IPS-18a (cell line): ENCODE measurements around the gene PPP2R5C.

Experiments used
- H3K27ac ChIP-seq: one replicate; pipeline ENCODE4 v1.5.1; 2013; ENCODE audit warnings: low read length
- H3K27me3 ChIP-seq: one replicate; pipeline ENCODE4 v1.6.1; 2013; ENCODE audit warnings: mild to moderate bottlenecking, low read length; ENCODE audit not compliant: control insufficient read depth, insufficient read depth
- H3K36me3 ChIP-seq: one replicate; pipeline ENCODE4 v1.6.1; 2013; ENCODE audit warnings: low read depth, low read length; ENCODE audit not compliant: control insufficient read depth
- H3K4me1 ChIP-seq: one replicate; pipeline ENCODE4 v1.6.1; 2013; ENCODE audit warnings: low read depth, low read length; ENCODE audit not compliant: control insufficient read depth
- H3K4me3 ChIP-seq: one replicate; pipeline ENCODE4 v1.5.1; 2013; ENCODE audit warnings: low read length
- H3K9ac ChIP-seq: one replicate; pipeline ENCODE4 v1.6.1; 2013; ENCODE audit warnings: mild to moderate bottlenecking, low read length, moderate library complexity
- H3K9me3 ChIP-seq: one replicate; pipeline ENCODE4 v1.6.1; 2013; ENCODE audit warnings: low read depth, low read length; ENCODE audit not compliant: control insufficient read depth

The PPP2R5C gene

DNA sequence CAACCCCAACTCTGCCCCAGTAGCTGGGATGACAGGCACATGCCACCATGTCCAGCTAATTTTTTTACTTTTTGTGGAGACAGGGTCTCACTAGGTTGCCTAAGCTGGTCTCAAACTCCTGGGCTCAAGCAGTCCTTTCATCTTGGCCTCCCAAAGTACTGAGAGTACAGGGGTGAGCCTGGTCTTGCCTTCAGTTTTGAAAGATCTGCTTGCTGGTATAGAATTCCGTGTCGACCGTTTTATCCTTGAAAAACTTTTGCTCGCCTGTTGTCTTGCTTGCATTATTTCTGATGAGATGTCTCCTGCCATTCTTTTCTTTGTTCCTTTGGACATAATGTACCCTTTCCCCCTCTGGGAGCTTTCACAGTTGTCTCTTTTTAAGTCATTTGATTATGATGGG is 110.8 kb downstream of the PPP2R5C start:
- no peaks in the 10 kb centered on the region for H3K9me3 ChIP-seq
- no peaks in the 10 kb centered on the region for H3K4me1 ChIP-seq
- no peak overlapping the region for H3K4me3 ChIP-seq
- H3K36me3 ChIP-seq: no peaks in the 10 kb centered on the region
- H3K27ac ChIP-seq: no peak overlapping the region
- no peak overlapping the region for H3K9ac ChIP-seq
- H3K27me3 ChIP-seq: no peaks in the 10 kb centered on the region

DNA sequence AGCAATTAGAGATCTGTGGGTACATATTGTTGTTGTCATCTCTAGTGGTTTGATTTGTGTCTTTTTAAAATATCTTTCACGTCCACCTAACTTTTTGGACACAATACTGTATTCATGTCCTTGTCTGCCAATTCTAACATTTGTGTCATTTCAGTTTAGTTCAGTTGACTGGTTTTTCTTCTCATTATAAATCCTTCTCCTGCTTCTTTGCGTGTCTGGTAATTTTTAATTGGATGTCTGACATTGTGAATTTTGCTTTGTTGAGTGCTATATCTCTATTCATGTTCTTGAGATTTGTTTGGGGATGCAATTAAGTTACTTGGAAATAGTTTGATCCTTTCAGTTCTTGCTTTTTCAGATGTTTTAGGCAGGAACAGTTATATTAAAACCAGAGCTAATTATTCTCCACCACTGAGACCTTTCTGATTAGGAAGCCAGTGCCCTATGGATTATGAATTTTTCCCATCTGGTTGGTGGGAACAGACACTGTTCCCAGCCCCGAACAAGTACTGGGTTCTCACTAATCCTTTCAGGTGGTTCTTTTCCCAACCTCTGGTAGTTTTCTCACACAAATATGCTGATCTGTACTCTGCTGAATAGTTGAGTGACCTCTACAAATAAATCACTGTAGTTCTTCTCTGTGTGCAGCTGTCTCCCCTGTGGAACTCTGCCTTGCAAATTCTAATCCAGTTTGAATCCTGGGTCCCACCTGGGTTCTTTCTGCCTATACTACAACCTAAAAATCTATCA is 111.7 kb downstream of the PPP2R5C start:
- H3K9ac ChIP-seq: no peak overlapping the region

DNA sequence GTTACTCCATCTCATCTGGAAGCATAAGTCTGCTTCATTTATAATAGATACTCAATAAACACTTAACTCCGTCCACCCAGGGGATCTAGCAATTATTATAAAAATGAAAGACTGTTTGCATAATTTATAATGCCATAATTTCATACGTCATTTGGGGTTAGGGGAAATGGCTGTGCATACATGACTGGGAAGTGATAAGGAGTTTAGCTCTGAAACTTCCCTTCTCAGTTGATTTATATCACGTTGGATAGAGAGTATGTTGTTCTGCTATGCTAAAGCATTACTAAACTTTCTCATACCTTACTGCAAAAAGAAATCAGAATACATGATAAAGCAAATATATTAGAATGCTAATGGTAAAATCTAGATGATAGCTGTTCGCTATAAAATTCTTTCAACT is 112.5 kb downstream of the PPP2R5C start:
- no peak overlapping the region for H3K9ac ChIP-seq
- H3K9me3 ChIP-seq: no peaks in the 10 kb centered on the region
- no peak overlapping the region for H3K27ac ChIP-seq
- H3K4me3 ChIP-seq: no peak overlapping the region
- no peaks in the 10 kb centered on the region for H3K27me3 ChIP-seq
- H3K36me3 ChIP-seq: no peaks in the 10 kb centered on the region
- no peaks in the 10 kb centered on the region for H3K4me1 ChIP-seq

More for the DNA sequence above, 111.7 kb downstream of the PPP2R5C start:
- H3K27me3 ChIP-seq: no peaks in the 10 kb centered on the region
- no peaks in the 10 kb centered on the region for H3K36me3 ChIP-seq
- no peaks in the 10 kb centered on the region for H3K4me1 ChIP-seq
- H3K27ac ChIP-seq: no peak overlapping the region
- H3K9me3 ChIP-seq: no peaks in the 10 kb centered on the region
- no peak overlapping the region for H3K4me3 ChIP-seq

DNA sequence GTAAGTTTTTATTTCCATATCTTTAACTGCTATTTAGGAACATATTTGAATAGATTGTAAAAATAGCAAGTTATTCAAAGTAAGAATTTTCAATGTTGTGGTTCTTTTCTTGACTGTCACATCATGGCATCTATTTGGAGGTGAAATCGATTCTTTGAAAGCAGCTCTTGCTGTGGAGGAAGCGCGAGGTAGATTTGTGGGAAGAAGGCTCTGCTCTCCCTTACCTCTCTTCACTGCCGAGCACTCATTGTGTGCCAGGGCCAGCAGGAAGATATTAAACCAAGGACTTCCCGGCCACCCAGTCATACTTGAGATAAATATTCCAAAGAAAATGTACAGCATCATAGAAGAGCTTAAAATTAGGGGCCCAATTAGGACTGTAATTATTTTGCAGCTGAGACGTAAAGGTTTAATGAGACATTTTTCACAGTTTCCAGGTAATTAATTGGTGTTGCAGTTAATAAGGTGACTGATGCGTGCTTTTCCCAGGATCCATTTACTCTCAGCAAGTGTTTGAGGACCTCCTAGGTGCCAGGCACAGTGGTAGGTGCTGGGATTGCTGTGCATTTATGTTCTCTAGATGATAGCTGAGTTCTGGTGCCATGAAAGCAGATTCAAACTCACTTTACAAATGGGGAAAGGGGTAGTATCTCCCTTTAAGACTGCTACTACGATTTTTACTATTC is 113.7 kb downstream of the PPP2R5C start:
- Histone ChIP-seq H3K27ac (no peak overlapping the region), H3K4me1 (no peaks in the 10 kb centered on the region), H3K9me3 (no peaks in the 10 kb centered on the region), H3K9ac (no peak overlapping the region), H3K36me3 (no peaks in the 10 kb centered on the region), H3K27me3 (no peaks in the 10 kb centered on the region), H3K4me3 (no peak overlapping the region)

DNA sequence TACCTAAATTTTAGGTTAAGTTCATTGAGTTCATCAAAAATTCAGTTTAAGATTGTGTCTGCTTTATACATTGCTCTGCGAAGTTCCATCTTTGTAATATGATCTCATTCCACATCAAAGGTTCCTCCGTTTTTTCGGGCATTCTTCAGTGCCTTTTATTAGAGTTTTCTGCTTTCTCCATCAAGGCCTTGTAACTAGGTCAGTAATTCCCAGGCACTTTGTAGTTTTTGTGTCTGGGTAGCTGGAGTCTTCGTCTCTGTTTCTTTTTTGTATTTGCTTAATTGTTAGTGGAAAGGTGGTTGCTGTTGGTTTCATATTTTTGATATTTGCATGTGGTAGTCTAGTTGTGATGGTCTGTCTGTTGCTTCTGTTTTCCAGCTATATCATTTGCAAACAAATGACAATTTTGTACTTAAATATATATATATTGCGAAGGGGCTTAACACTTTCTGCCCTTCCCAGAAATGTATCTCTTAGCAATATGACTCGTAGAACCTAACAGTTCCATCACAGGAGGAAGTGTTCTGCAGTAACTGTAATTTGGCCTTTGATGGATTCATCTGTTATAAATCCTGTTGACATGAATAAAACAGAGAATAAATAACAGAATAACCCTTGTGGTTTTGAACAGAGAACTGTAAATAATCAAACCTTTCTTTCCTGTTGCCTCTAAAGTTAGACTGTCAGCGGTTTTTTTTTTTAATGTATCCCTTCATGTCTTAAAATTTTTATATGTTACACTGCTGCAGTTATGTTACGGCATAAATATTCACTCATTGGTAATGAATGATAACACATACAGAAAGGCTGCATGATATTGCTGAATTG is 114.4 kb downstream of the PPP2R5C start:
- H3K27me3 ChIP-seq: no peaks in the 10 kb centered on the region
- no peak overlapping the region for H3K9ac ChIP-seq
- H3K4me1 ChIP-seq: no peaks in the 10 kb centered on the region
- H3K9me3 ChIP-seq: no peaks in the 10 kb centered on the region
- no peaks in the 10 kb centered on the region for H3K36me3 ChIP-seq
- no peak overlapping the region for H3K27ac ChIP-seq
- H3K4me3 ChIP-seq: no peak overlapping the region

DNA sequence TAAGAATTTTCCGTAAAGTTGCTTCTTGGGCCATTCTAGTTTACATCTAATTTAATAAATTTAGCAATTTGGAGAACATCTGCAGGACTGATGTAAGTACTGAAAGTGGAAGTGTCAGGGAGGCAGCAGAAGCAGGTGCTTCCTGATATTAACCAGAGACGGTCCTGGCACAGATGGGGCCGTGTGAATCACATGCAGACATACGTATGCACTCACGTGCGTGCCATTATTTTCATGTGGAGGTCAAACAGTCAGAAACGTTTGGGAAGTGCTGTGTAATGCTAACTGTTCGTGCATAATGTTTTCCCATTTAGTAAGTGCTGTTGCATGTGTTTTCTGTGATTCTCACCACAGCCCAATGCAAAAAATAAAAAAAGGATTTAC is 115.0 kb downstream of the PPP2R5C start:
- Histone ChIP-seq H3K4me3 (no peak overlapping the region), H3K9ac (no peak overlapping the region), H3K36me3 (no peaks in the 10 kb centered on the region), H3K9me3 (no peaks in the 10 kb centered on the region), H3K27me3 (no peaks in the 10 kb centered on the region), H3K4me1 (no peaks in the 10 kb centered on the region), H3K27ac (no peak overlapping the region)

DNA sequence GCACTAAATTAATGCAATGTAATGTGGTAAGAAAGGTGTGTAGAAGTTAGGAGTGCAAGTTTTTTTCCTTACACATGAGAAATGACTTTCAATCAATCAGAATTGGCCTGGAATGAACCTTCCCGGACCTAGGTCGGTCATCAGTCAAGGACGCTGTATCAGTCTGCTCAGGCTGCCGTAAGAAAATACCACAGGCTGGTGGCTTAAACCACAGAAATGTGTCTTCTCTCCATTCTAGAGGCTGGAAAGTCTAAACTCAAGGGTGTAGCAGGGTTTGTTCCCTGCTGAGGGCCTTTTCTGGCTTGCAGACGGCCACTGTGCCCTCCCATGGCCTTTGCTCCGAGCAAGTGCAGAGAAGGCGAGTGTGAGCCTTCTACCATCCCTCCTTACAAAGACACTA is 116.3 kb downstream of the PPP2R5C start:
- Histone ChIP-seq H3K9me3 (no peaks in the 10 kb centered on the region), H3K36me3 (peaks cover 2% of the 10 kb centered on the region), H3K27ac (no peak overlapping the region), H3K9ac (no peak overlapping the region), H3K4me1 (no peaks in the 10 kb centered on the region), H3K4me3 (no peak overlapping the region), H3K27me3 (no peaks in the 10 kb centered on the region)

DNA sequence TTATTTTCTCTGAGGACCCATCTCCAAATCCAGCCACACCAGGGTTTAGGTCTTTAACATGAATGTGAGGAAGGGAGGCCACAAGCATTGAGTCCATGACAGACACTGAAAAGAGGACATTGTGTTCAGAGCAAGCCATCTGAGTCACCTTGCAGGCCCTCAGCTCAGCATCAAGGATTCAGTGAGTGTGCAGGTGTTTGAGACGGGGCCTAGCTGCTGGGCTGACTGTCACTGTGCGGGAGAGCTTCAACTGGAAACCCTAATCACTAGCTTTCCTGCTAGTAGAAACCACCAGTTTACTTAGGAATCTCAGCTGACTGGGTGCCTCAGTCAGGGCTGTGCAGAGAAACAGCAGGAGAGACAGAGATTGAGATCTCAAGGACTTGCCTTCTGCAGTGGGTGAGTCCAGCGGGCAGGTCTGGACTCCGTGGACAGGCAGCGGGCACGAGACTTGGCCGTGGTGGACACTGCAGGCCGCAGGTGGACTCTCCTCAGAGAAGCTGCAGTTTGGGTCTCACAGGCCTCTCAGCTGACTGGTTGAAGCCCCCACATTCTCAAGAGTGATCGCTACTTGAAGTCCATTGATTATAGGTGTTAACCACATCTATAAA is 116.8 kb downstream of the PPP2R5C start:
- Histone ChIP-seq H3K4me3 (no peak overlapping the region), H3K27me3 (no peaks in the 10 kb centered on the region), H3K9me3 (no peaks in the 10 kb centered on the region), H3K9ac (no peak overlapping the region), H3K4me1 (no peaks in the 10 kb centered on the region), H3K36me3 (peaks cover 4% of the 10 kb centered on the region), H3K27ac (no peak overlapping the region)

DNA sequence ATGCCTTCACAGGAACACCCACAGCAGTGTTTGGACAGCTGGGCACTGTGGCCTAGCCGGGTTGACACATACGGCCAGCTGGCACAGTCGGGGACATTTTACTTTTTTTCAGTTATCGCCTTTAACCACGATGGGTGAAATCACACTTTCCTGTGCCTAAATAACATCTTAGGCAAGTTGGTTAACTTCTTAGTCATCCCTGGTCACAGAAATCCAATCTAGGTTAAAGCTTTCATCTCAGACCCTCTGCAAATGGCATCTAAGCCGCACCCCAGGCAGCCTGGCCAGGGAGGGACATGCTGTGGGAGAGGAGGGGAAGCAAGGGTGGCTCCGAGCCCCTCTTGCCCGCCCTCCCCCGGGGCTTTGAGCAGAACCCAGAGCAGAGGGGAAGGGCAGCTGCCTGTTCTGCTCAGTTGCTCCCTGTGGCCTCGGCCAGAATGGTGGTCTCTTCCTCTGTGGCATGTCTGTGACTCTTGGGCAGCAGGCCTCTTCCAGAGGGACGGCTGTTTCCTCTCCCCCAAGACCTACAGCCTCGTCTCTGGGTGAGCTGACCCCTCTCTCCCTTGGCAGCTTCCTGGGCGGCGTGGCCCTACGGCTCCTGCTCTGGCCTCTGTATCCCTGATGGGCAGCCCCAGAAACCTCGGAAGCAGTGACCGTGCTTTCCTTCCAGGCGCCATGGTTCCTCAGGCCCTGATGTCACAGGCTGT is 117.5 kb downstream of the PPP2R5C start:
- Histone ChIP-seq H3K36me3 (peaks cover 4% of the 10 kb centered on the region), H3K27ac (no peak overlapping the region), H3K4me1 (no peaks in the 10 kb centered on the region), H3K27me3 (no peaks in the 10 kb centered on the region), H3K9me3 (no peaks in the 10 kb centered on the region), H3K4me3 (no peak overlapping the region), H3K9ac (no peak overlapping the region)

DNA sequence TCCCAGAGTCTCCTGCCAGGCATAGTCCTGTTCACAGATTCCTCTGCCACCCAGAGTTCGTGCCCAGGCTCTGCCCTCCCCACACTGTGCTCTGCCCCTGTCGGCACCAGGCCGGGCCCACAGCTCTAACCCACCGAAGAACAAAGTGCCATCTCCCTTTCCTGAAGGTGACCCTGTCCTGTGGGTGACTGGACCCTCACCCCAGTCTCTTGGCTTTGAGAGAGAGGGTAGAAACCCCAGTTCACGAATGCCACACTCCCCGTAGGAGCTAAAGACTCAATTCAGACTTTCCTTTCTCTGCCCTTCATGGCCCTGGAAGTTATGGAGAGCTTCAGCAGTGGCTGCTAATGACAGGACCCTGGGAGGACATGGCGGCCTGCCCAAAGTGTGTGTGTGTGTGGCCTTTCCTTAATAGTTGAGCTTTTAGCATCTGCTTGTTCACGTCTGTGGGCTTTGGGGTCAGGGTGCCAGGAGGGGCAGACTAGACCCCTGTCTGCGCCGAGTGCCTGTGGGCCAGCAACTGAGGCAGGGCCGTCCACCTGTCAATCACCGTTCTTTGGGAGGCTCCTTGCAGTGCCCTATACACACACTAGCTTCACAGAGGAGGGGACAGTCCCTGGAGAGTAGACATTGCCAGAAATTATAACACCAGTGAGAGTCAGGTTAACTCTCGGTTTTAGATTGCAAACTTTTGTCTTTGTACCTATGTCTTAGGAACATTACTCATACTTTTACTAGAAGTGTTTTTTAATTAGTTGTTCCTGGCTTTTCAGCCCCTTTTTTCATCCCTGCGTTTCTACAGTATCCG is 118.2 kb downstream of the PPP2R5C start:
- no peak overlapping the region for H3K27ac ChIP-seq
- no peaks in the 10 kb centered on the region for H3K27me3 ChIP-seq
- no peak overlapping the region for H3K4me3 ChIP-seq
- H3K36me3 ChIP-seq: peaks cover 4% of the 10 kb centered on the region
- no peak overlapping the region for H3K9ac ChIP-seq
- no peaks in the 10 kb centered on the region for H3K4me1 ChIP-seq
- no peaks in the 10 kb centered on the region for H3K9me3 ChIP-seq
